ENCODE data around the gene VWCE. TPM values are rescaled to one million over a fixed set of nuclear protein-coding genes. Genes with fewer than 3 reads are reported as not detected.

Gene VWCE
- total RNA-seq, 1 experiment from 2014 or later = 0.51 TPM

DNA sequence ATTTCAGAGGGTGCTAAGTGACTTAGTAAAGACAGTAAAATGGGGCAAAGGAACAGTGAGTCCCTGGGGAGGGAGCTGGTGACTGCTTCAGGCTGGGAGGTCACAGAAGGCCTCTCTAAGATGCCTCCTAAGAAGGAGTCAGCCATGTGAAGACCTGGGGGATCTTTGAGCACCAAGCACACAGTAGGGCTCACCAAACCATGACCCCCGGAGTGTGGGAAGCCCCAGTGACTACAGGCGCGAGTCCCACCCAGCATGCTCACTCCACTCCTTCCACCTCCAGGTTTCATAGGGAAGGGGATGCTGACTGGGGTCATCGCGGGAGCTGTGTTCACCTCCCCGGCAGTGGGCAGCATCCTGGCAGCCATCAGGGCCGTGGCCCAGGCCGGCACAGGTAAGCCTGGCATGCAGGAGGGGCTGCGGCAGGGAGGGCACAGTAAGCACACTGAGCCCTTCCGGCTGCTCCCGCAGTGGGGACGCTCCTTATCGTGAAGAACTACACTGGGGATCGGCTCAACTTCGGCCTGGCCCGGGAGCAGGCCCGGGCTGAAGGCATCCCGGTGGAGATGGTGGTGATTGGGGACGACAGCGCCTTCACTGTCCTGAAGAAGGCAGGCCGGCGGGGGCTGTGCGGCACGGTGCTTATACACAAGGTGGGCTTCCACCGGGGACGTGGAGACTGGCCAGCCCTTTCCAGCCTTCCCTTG lies 43.8 kb upstream of the VWCE start:
- H3K4me3 ChIP-seq (ENCODE audit: low read depth in 2 of 2, low read length in 2 of 2) = no peak overlapping the region
- intact Hi-C loops (cut with micrococcal nuclease; ENCODE audit: unreplicated experiment) = no loop called here
- peaks cover 12% of the 10 kb centered on the region for H3K4me1 ChIP-seq (ENCODE audit: control insufficient read depth, insufficient read depth, low read length)
- no peaks in the 10 kb centered on the region for H3K27me3 ChIP-seq (ENCODE audit: control insufficient read depth, insufficient read depth, low read length)
- no peak for DNase-seq (ENCODE audit: low read depth, low spot score)
- in situ Hi-C loops (cut with HindIII; ENCODE audit: low pct_unique_long_range_greater_than_20kb, low sequenced_read_pairs) = no loop called here
- ATAC-seq = no peak
- no TSS peak for BruUV-seq (replicated peaks)
- POLR2A ChIA-PET = interaction anchor here (0.5 kb wide), 1 partner anchor 20 kb away, joined by 4 read pairs; no protein-coding TSS in a partner anchor
- TF ChIP-seq TCF7L2 (IDR thresholded peaks at IDR 0.05; ENCODE audit: low read depth, low read length) (no peak), SIN3A (IDR thresholded peaks at IDR 0.05; ENCODE audit: borderline replicate concordance, insufficient read depth, low read depth, low read length) (no peak)
- TF ChIP-seq, protein P1, sequence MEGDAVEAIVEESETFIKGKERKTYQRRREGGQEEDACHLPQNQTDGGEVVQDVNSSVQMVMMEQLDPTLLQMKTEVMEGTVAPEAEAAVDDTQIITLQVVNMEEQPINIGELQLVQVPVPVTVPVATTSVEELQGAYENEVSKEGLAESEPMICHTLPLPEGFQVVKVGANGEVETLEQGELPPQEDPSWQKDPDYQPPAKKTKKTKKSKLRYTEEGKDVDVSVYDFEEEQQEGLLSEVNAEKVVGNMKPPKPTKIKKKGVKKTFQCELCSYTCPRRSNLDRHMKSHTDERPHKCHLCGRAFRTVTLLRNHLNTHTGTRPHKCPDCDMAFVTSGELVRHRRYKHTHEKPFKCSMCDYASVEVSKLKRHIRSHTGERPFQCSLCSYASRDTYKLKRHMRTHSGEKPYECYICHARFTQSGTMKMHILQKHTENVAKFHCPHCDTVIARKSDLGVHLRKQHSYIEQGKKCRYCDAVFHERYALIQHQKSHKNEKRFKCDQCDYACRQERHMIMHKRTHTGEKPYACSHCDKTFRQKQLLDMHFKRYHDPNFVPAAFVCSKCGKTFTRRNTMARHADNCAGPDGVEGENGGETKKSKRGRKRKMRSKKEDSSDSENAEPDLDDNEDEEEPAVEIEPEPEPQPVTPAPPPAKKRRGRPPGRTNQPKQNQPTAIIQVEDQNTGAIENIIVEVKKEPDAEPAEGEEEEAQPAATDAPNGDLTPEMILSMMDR (IDR thresholded peaks at IDR 0.05) = no peak
- TF ChIP-seq, protein P2, sequence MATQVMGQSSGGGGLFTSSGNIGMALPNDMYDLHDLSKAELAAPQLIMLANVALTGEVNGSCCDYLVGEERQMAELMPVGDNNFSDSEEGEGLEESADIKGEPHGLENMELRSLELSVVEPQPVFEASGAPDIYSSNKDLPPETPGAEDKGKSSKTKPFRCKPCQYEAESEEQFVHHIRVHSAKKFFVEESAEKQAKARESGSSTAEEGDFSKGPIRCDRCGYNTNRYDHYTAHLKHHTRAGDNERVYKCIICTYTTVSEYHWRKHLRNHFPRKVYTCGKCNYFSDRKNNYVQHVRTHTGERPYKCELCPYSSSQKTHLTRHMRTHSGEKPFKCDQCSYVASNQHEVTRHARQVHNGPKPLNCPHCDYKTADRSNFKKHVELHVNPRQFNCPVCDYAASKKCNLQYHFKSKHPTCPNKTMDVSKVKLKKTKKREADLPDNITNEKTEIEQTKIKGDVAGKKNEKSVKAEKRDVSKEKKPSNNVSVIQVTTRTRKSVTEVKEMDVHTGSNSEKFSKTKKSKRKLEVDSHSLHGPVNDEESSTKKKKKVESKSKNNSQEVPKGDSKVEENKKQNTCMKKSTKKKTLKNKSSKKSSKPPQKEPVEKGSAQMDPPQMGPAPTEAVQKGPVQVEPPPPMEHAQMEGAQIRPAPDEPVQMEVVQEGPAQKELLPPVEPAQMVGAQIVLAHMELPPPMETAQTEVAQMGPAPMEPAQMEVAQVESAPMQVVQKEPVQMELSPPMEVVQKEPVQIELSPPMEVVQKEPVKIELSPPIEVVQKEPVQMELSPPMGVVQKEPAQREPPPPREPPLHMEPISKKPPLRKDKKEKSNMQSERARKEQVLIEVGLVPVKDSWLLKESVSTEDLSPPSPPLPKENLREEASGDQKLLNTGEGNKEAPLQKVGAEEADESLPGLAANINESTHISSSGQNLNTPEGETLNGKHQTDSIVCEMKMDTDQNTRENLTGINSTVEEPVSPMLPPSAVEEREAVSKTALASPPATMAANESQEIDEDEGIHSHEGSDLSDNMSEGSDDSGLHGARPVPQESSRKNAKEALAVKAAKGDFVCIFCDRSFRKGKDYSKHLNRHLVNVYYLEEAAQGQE (IDR thresholded peaks at IDR 0.05; ENCODE audit: insufficient read depth in 1 of 2, low read depth in 2 of 2, low read length in 1 of 2) = no peak
- H3K27ac ChIP-seq (ENCODE audit: low read length) = no peak overlapping the region
- H3K9me3 ChIP-seq (ENCODE audit: control insufficient read depth, insufficient read depth, low read depth, low read length) = no peaks in the 10 kb centered on the region
- no peaks in the 10 kb centered on the region for H3K36me3 ChIP-seq (ENCODE audit: control insufficient read depth, insufficient read depth, low read length)
- CTCF ChIA-PET = no interaction called here

DNA sequence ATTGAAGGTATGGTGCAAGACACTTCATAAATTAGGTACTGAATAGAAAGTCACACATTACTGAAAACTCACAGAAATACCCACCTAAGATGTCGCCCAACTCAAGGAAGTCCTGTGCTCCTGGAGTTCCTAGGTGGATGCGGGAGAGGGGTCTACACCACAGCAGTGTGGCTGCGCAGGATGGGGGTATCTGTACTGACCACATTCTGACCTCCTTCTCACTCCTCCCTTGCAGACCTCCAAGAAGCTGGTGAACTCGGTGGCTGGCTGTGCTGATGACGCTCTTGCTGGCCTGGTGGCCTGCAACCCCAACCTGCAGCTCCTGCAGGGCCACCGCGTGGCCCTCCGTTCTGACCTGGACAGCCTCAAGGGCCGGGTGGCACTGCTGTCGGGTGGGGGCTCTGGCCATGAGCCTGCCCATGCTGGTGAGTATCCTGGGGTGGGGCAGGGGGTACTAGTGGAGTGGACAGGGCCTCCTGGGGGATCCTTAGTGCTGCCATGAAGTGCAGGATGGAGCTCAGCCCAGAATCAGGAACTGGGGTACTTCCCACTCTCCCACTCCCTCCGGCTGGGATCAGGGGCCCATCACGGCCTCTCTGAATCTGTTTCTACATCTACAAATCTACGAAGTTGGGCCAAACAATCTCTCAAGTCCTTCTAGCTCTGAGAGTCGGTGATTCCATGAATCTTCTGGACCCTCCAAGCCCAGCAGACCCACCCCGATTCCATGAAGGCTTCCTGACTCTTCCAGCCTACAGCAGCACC lies 42.8 kb upstream of the VWCE start:
- TF ChIP-seq, protein P2 (IDR thresholded peaks at IDR 0.05; ENCODE audit: insufficient read depth in 1 of 2, low read depth in 2 of 2, low read length in 1 of 2) = no peak
- no peak for TF ChIP-seq TCF7L2 (IDR thresholded peaks at IDR 0.05; ENCODE audit: low read depth, low read length)
- no peak for TF ChIP-seq SIN3A (IDR thresholded peaks at IDR 0.05; ENCODE audit: borderline replicate concordance, insufficient read depth, low read depth, low read length)
- TF ChIP-seq POLR2AphosphoS5 (IDR thresholded peaks at IDR 0.05; ENCODE audit: low read depth, low read length) = no peak
- TF ChIP-seq, protein P1 (IDR thresholded peaks at IDR 0.05) = no peak
- intact Hi-C loops (cut with micrococcal nuclease; ENCODE audit: unreplicated experiment) = no loop called here

More for the DNA sequence above, 42.8 kb upstream of the VWCE start:
- in situ Hi-C loops (cut with HindIII; ENCODE audit: low pct_unique_long_range_greater_than_20kb, low sequenced_read_pairs) = no loop called here
- Histone ChIP-seq H3K27ac (ENCODE audit: low read length) (no peak overlapping the region), H3K36me3 (ENCODE audit: control insufficient read depth, insufficient read depth, low read length) (no peaks in the 10 kb centered on the region; the same call in 1 of the 2 replicates), H3K27me3 (ENCODE audit: control insufficient read depth, insufficient read depth, low read length) (no peaks in the 10 kb centered on the region), H3K4me1 (ENCODE audit: control insufficient read depth, insufficient read depth, low read length) (peaks cover 17% of the 10 kb centered on the region), H3K4me3 (ENCODE audit: low read depth in 2 of 2, low read length in 2 of 2) (no peak overlapping the region), H3K9me3 (ENCODE audit: control insufficient read depth, insufficient read depth, low read depth, low read length) (no peaks in the 10 kb centered on the region)
- ATAC-seq = no peak
- CTCF ChIA-PET = interaction anchor here (2.6 kb wide), 1 partner anchor 47 kb away, joined by 50 read pairs; no protein-coding TSS in a partner anchor
- no TSS peak for BruUV-seq (replicated peaks)
- POLR2A ChIA-PET = no interaction called here
- DNase-seq (ENCODE audit: low read depth, low spot score) = no peak
